Measurements from ENCODE around the gene RAB43. TPM values are rescaled to one million over a fixed set of nuclear protein-coding genes. Genes with fewer than 3 reads are reported as not detected.
A peak's percentile ranks its signal among the peaks of the same experiment; 100 is the strongest.
"Not testable (repeated sequence)": the region's sequence is repeated elsewhere in the genome, so short reads cannot be mapped to it uniquely, and the experiment has no call there.

RAB43 gene
- total RNA-seq, 1 experiment from 2014 or later = 11.0 TPM

GRCh38 chr3:129122412-129123011, 908 bp upstream of the RAB43 start:
- no peak for DNase-seq (ENCODE audit: low read depth)

- DNase-seq (ENCODE audit: low read depth) = peak; percentile 23
Measured at GRCh38 chr3:129121016-129121791, 400 bp downstream of the RAB43 start.

GRCh38 chr3:129120254-129121004, 1.2 kb downstream of the RAB43 start:
- DNase-seq (ENCODE audit: low read depth) = peak; percentile 92

GRCh38 chr3:129119365-129120100, 2.1 kb downstream of the RAB43 start:
- DNase-seq (ENCODE audit: low read depth) = no peak

- no peak for DNase-seq (ENCODE audit: low read depth)
Measured at GRCh38 chr3:129118745-129119144, 2.9 kb downstream of the RAB43 start.

- DNase-seq (ENCODE audit: low read depth) = no peak
Measured at GRCh38 chr3:129117134-129117533, 4.5 kb downstream of the RAB43 start.

- DNase-seq (ENCODE audit: low read depth) = no peak
Measured at GRCh38 chr3:129116482-129116946, 5.1 kb downstream of the RAB43 start.

GRCh38 chr3:129114455-129114854, 7.1 kb downstream of the RAB43 start:
- DNase-seq (ENCODE audit: low read depth) = no peak

- no peak for DNase-seq (ENCODE audit: low read depth)
Measured at GRCh38 chr3:129112308-129113052, 9.1 kb downstream of the RAB43 start.

GRCh38 chr3:129111076-129111780, 10.4 kb downstream of the RAB43 start:
- not testable (repeated sequence) for DNase-seq (ENCODE audit: low read depth)

- DNase-seq (ENCODE audit: low read depth) = no peak
Measured at GRCh38 chr3:129107793-129108192, 13.8 kb downstream of the RAB43 start.

- DNase-seq (ENCODE audit: low read depth) = no peak
Measured at GRCh38 chr3:129106866-129107565, 14.6 kb downstream of the RAB43 start.

GRCh38 chr3:129106320-129106719, 15.3 kb downstream of the RAB43 start:
- DNase-seq (ENCODE audit: low read depth) = no peak

- no peak for DNase-seq (ENCODE audit: low read depth)
Measured at GRCh38 chr3:129105862-129106261, 15.7 kb downstream of the RAB43 start.

- no peak for DNase-seq (ENCODE audit: low read depth)
Measured at GRCh38 chr3:129104498-129105079, 17.0 kb downstream of the RAB43 start.

GRCh38 chr3:129104051-129104450, 17.6 kb downstream of the RAB43 start:
- no peak for DNase-seq (ENCODE audit: low read depth)

GRCh38 chr3:129103296-129103695, 18.3 kb downstream of the RAB43 start:
- no peak for DNase-seq (ENCODE audit: low read depth)

- DNase-seq (ENCODE audit: low read depth) = no peak
Measured at GRCh38 chr3:129101370-129102138, 20.1 kb downstream of the RAB43 start.

- DNase-seq (ENCODE audit: low read depth) = no peak
Measured at GRCh38 chr3:129100274-129100673, 21.3 kb downstream of the RAB43 start.
